GM19452 (cell line): ENCODE results near the gene CCDC170.

ENCODE experiments used
- ATAC-seq: cut with Tn5 transposase; IDR thresholded peaks from one replicate; pipeline ENCODE4 v1.9.1; 2021; ENCODE audit not compliant: unreplicated experiment

The CCDC170 gene

GRCh38 chr6:151616091-151616513 lies 122.3 kb downstream of the CCDC170 start:
- ATAC-seq, result no peak

- no peak for ATAC-seq
These were observed 122.8 kb downstream of the CCDC170 start for GRCh38 chr6:151616600-151616999.

- ATAC-seq, result no peak
These were observed 123.7 kb downstream of the CCDC170 start for GRCh38 chr6:151617539-151617938.

DNA sequence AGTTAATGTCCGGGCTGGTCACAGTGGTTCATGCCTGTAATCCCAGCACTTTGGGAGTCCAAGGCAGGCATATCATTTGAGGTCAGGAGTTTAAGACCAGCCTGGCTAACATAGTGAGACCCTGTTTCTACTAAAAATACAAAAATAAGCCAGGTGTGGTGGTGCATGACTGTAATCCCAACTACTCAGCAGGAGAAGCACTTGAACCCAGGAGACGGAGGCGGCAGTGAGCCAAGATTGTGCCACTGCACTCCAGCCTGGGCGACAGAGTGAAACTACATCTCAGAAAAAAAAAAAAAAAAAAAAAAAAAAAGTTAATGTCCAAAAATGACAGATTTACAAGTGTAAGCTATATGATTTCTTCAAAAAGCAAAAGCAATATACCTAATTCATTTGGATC lies 124.9 kb downstream of the CCDC170 start:
- no peak for ATAC-seq

GRCh38 chr6:151620179-151620578 lies 126.4 kb downstream of the CCDC170 start:
- no peak for ATAC-seq

GRCh38 chr6:151624071-151624470 lies 130.3 kb downstream of the CCDC170 start:
- ATAC-seq, result no peak

- no peak for ATAC-seq
These were observed 130.7 kb downstream of the CCDC170 start for GRCh38 chr6:151624481-151624880.

DNA sequence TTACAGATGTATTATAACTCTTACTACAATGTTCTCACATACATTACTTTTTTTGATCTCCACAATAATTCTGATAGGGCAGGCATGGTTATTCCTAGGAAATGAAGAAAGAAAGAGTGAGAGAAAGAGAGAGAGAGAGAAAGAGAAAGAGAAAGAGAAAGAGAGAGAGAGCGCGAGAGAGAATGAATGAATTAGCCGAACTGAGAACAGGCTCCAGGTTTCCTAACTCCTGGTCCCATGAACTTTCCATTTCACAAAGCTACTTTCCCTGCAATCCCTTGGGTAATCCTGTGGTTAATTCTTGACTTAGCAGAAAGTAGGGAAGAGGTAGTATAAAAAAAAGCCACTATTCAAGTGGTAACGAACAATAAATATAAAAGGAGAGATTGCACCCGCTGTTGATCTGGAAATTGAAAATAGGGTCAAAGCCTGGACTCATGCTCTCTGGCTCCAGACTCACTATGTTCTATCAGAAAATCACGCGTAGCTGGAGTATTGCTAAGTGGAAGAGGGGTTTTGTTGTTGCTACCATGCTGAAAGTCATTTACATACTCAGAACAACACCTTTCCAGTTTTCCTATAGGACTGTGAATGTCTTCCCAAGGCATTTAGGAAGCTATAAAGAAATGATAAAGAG lies 131.2 kb downstream of the CCDC170 start:
- no peak for ATAC-seq

DNA sequence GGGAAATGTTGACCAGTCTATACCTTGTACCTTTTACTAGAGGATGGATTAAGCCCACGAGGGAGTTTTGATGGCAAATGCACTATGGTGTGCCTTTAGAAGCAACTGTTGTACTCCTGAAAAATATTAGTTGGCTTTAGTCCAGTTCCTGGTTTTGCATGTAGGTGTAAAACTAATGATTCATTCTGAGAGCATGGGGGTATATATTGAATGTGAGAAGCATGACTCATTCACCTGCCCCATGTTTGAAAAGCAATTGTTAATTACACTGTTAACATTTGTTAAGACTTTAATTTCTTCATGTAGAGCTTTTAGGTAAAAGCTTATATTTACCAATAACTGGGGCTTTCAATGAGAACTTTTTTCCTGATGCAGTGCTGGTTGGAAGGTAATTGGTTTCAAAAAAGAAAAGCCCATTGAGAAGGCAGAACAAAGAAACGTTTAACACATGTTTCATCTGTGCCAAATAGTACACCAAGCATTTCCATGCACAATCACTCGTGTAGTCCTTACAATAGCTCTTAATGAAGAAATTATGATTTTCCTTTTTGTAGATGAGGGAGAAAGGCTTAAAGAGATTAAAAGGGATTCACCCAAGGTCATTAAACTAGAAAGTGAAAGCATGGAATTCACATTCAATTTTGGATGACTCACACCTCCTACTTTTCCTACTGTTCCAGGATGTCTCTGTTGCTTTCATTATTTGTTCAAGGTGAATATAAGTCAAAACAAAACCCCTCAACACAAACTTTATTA lies 134.1 kb downstream of the CCDC170 start:
- peak; percentile 59 for ATAC-seq

DNA sequence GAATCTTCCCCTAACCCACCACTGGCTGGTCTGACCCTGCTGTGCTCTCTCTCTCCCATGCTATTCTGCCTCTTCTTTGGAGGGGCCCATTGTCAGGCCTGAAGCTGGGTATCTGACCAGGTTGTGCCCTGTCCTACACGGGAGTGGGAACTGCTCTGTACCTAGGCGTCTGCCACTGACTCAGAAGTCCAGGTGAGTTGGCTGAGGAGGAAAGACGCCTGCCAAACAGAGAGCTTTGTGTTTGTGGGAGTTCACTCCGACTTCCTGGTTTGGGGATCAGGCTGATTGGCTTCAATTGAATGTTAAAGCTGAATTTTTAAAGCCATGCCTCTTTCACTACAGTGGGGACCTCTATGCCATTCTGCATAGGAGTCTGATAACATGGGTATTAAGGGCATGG lies 136.0 kb downstream of the CCDC170 start:
- ATAC-seq, result no peak

GRCh38 chr6:151630387-151630786 lies 136.6 kb downstream of the CCDC170 start:
- ATAC-seq, result no peak

GRCh38 chr6:151630991-151631655 lies 137.3 kb downstream of the CCDC170 start:
- ATAC-seq, result no peak

DNA sequence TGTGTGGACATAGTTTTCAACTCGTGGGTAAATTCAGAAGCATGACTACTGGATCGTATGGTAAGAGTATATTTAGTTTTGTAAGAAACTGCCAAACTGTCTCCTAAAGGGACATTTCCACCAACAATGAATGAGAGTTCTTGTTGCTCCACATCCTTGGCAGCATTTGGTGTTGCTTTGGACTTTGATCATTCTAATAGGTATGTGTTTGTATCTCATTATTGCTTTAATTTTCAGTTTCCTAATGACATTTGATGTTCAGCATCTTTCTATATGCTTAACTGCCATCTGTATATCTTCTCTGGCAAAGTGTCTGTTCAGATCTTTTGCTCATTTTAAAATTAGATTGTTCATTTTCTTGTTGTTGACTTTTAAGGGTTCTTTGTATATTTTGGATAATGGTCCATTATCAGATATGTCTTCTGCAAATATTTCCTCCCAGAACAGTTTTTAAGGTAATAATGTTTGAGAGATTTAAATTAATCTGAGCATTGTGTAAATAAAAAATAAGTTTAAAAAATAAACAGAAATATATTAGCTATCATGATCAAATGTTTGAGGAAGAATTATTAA lies 138.7 kb downstream of the CCDC170 start:
- no peak for ATAC-seq

GRCh38 chr6:151633526-151634335 lies 139.9 kb downstream of the CCDC170 start:
- ATAC-seq, result no peak

DNA sequence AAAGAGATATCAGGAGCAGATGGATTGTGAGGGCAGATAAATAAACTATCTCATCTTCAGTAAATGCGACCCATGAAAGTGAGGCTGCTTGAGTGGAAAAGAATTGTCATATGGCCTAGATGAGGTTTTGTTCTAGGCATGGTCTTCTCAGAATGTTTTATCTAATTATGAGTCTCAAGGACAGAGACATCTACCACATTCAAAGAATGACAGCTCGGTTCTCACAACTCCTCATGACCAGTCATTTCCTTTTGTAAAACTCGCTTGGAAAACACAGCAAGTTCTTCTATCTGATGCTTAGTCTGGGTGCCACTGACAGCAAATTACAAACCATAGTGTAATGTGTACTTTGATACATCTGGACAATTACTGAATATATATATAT lies 140.5 kb downstream of the CCDC170 start:
- ATAC-seq, result no peak

DNA sequence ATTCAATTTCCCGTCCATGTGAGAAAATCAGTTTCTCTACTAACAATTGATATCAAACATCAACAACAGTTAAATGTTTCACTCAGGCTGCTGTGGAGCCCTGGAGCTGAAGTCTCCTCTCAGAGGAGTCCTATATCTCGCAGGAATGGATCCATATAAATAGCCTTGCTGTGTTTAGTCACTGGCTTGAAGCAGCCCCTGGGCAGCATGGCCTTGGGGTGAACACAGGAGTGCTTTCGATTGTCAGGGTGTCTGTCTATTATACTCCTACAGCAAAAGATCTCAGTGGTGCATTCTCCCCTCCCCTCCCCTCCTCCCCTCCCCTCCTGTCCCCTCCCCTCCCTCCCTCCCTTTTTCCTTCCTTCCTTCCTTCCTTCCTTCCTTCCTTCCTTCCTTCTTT lies 141.9 kb downstream of the CCDC170 start:
- no peak for ATAC-seq

GRCh38 chr6:151637814-151638213 lies 144.0 kb downstream of the CCDC170 start:
- no peak for ATAC-seq

DNA sequence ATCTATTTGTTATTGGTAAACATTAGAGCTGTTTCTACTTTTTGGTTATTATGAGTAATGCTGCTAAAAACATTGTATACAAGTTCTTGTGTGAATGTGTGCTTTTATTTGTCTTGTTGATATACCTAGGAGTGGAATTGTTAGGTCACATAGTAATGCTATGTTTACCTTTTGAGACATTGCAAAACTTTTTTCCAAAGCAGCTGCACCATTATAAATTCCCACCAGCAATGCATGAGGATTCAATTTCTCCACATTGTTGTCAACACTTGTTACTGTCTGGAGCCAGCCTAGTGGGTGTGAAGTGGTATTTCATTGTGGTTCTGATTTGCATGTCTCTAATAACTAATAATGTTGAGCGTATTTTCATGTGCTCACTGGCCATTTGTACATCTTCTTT lies 145.9 kb downstream of the CCDC170 start:
- ATAC-seq, result no peak

DNA sequence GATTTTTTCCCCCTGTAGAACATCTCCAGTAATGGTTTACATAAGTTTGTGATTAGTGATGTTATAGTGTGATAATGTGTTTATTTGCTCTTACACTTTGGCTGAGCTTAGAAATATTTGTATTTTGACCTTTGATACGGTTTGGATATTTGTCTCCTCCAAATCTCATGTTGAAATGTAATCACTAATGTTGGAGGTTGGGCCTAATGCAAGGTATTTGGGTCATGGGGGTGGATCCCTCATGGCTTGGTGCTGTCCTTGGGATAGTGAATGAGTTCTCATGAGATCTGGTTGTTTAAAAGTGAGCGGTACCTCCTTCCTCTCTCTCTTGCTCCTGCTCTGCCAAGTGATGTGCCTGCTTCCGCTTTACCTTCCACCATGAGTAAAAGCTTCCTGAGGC lies 147.2 kb downstream of the CCDC170 start:
- ATAC-seq, result no peak

GRCh38 chr6:151647976-151648639 lies 154.3 kb downstream of the CCDC170 start:
- no peak for ATAC-seq
